Cardiac muscle cell (in vitro differentiated cells and primary cell): ENCODE results near the gene TXNIP. TPM values are rescaled to one million over a fixed set of nuclear protein-coding genes. Genes with fewer than 3 reads are reported as not detected.
A peak's percentile ranks its signal among the peaks of the same experiment; 100 is the strongest.

Experiments
- DNase-seq, 2 donors: peaks; one replicate each; pipeline versions ENCODE4 v3.0.0 to v3.0.0-alpha.2; 2010 to 2017; ENCODE audit warnings: low read depth in 1 of 2, low spot score in 1 of 2
- H3K27ac ChIP-seq: fragments of 200-600 bp; sonication (generic); 2 replicates; pipeline ENCODE4 v1.5.1; 2016
- H3K27me3 ChIP-seq: fragments of 200-600 bp; sonication (generic); 2 replicates; pipeline ENCODE4 v1.6.0; 2016; ENCODE audit warnings: control low read depth
- H3K36me3 ChIP-seq: fragments of 200-600 bp; sonication (generic); 2 replicates; pipeline ENCODE4 v1.5.1; 2016; ENCODE audit warnings: control low read depth
- H3K4me1 ChIP-seq: fragments of 200-600 bp; sonication (generic); 2 replicates; pipeline ENCODE4 v1.8.1; 2017; ENCODE audit warnings: low read depth, mild to moderate bottlenecking, mixed run types
- H3K4me3 ChIP-seq: fragments of 200-600 bp; sonication (generic); 2 replicates; pipeline ENCODE4 v1.5.1; 2016; ENCODE audit warnings: mild to moderate bottlenecking
- H3K9me3 ChIP-seq: fragments of 200-600 bp; sonication (generic); 2 replicates; pipeline ENCODE4 v1.5.1; 2017; ENCODE audit warnings: low read depth, mild to moderate bottlenecking, control low read depth
- CTCF ChIP-seq: IDR thresholded peaks from 2 replicates; pipeline ENCODE4 v1.5.1; 2012; ENCODE audit warnings: low read depth, mild to moderate bottlenecking, low read length
- polyA plus RNA-seq: library from polyadenylated mRNA; unstranded; fragments of >200 nt; fragmentation: Nextera tagmentation; extraction: Ambion mirVana; gene quantifications from 2 replicates; pipeline ENCODE4 v1.2.1, GENCODE V29; 2016
- total RNA-seq: library from RNA; depleted of rRNA; stranded (reverse); fragments of >200 nt; gene quantifications from 2 replicates; pipeline ENCODE4 v1.2.3, GENCODE V29; 2016

TXNIP gene
- total and polyA plus RNA-seq, 2 experiments from 2014 or later = 172 to 260 TPM

- Histone ChIP-seq H3K27me3 (no peaks in the 10 kb centered on the region), H3K4me3 (no peak overlapping the region), H3K4me1 (peaks cover 22% of the 10 kb centered on the region), H3K27ac (no peak overlapping the region), H3K9me3 (no peaks in the 10 kb centered on the region), H3K36me3 (no peaks in the 10 kb centered on the region)
- TF ChIP-seq CTCF = no peak
- no peak for DNase-seq
Observed at GRCh38 chr1:145975216-145975615, 21.2 kb downstream of the TXNIP start.

GRCh38 chr1:145974721-145975120 lies 21.7 kb downstream of the TXNIP start:
- H3K27me3 ChIP-seq = no peaks in the 10 kb centered on the region
- no peak for DNase-seq
- peaks cover 17% of the 10 kb centered on the region for H3K4me1 ChIP-seq
- H3K36me3 ChIP-seq = no peaks in the 10 kb centered on the region
- H3K4me3 ChIP-seq = no peak overlapping the region
- TF ChIP-seq CTCF = no peak
- H3K9me3 ChIP-seq = no peaks in the 10 kb centered on the region
- no peak overlapping the region for H3K27ac ChIP-seq

- Histone ChIP-seq H3K4me3 (no peak overlapping the region), H3K27me3 (no peaks in the 10 kb centered on the region), H3K4me1 (no peaks in the 10 kb centered on the region), H3K36me3 (no peaks in the 10 kb centered on the region), H3K9me3 (no peaks in the 10 kb centered on the region), H3K27ac (no peak overlapping the region)
- no peak for TF ChIP-seq CTCF
- DNase-seq = no peak
Observed at GRCh38 chr1:145972580-145972979, 23.8 kb downstream of the TXNIP start.

- no peak overlapping the region for H3K27ac ChIP-seq
- TF ChIP-seq CTCF = no peak
- no peaks in the 10 kb centered on the region for H3K9me3 ChIP-seq
- no peak for DNase-seq
- no peaks in the 10 kb centered on the region for H3K27me3 ChIP-seq
- peaks cover 16% of the 10 kb centered on the region for H3K4me1 ChIP-seq
- no peaks in the 10 kb centered on the region for H3K36me3 ChIP-seq
- no peak overlapping the region for H3K4me3 ChIP-seq
Observed at GRCh38 chr1:145967288-145967687, 29.1 kb downstream of the TXNIP start.

- H3K27ac ChIP-seq = peak overlapping the region; percentile 84
- H3K9me3 ChIP-seq = no peaks in the 10 kb centered on the region
- TF ChIP-seq CTCF = no peak
- no peaks in the 10 kb centered on the region for H3K36me3 ChIP-seq
- peak overlapping the region; percentile 60 for H3K4me3 ChIP-seq
- DNase-seq = no peak
- peaks cover 27% of the 10 kb centered on the region for H3K4me1 ChIP-seq
- no peaks in the 10 kb centered on the region for H3K27me3 ChIP-seq
Observed at GRCh38 chr1:145965119-145965744, 31.1 kb downstream of the TXNIP start.
